ENCODE data around the gene DAB2IP. TPM values are rescaled to one million over a fixed set of nuclear protein-coding genes. Genes with fewer than 3 reads are reported as not detected.
"Not testable (repeated sequence)": the region's sequence is repeated elsewhere in the genome, so short reads cannot be mapped to it uniquely, and the experiment has no call there.

The DAB2IP gene
- total RNA-seq, 3 donors from 2014 or later: 109 to 157 (median 111) TPM

DNA sequence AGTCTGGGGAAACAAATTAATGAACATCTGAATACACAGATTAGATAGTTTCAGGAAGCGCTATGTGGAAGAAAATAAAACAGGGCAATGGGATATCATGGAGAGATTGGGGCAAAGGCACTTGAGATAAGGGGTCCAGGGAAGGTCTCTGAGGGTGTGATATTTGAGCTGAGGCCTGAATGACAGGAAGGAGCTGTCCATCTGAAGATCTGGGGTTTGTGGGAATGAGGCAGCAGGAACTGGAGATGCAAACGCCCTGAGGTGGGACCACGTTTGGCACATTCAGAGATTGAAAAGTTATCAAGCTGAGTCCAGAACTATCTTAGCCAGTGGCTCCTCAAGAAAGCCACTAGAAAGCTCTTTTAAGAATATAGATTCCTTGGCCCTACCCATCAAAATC is 8.7 kb upstream of the DAB2IP start:
- TF ChIP-seq CTCF (IDR thresholded peaks at IDR 0.05): no peak
- DNase-seq (no peak), ATAC-seq (no peak)
- Histone ChIP-seq H3K36me3 (ENCODE audit: low read depth) (no peaks in the 10 kb centered on the region), H3K9me3 (no peaks in the 10 kb centered on the region), H3K4me3 (no peak overlapping the region), H3K4me1 (ENCODE audit: low read depth) (no peaks in the 10 kb centered on the region)
- intact Hi-C loops (cut with DNase I, micrococcal nuclease): no loop called here

GRCh38 chr9:121643473-121643872 is 8.0 kb upstream of the DAB2IP start:
- Histone ChIP-seq H3K4me1 (ENCODE audit: low read depth) (no peaks in the 10 kb centered on the region), H3K4me3 (no peak overlapping the region), H3K36me3 (ENCODE audit: low read depth) (no peaks in the 10 kb centered on the region), H3K9me3 (no peaks in the 10 kb centered on the region)
- DNase-seq (no peak), ATAC-seq (no peak)
- intact Hi-C loops (cut with DNase I, micrococcal nuclease): no loop called here
- TF ChIP-seq CTCF (IDR thresholded peaks at IDR 0.05): no peak

DNA sequence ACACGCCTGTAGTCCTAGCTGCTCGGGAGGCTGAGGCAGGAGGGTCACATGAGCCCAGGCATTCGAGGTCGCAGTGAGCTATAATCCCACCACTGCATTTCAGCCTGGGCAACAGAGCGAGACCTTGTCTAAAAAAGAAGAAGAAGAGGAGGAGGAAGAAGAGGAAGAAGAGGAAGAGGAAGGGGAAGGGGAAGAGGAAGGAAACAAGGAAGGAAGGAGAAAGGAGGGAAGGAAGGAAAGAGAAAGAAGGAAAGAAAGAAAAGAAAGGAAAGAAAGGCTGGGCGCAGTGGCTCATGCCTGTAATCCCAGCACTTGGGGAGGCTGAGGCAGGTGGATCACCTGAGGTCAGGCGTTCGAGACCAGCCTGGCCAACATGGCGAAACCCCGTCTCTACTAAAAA is 7.4 kb upstream of the DAB2IP start:
- ATAC-seq; H3K4me1 ChIP-seq (ENCODE audit: low read depth); H3K9me3 ChIP-seq; H3K36me3 ChIP-seq (ENCODE audit: low read depth); H3K4me3 ChIP-seq; intact Hi-C loops (cut with DNase I, micrococcal nuclease): not testable (repeated sequence)
- peak in 1 of 3 donors; percentile 14 for DNase-seq

DNA sequence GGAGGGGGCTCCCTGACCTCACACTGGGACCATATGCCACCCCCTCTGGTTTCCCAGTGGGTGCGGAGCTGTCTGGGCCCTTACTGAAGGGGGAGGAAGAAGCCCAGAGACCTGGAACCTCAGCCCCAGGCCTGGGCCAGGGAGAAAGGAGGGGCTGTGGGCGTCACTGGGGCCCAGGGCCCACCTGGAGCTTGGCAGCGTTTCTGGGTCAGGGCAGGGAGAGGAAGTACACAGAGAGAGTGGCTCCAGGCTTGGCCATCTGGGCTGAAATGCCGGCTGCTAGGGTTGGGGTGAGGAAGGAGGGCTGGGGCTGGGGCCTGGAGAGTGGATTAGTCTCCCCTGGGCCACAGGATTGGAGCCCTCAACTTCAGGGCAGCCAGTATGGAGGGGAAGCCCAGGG is 6.4 kb upstream of the DAB2IP start:
- Histone ChIP-seq H3K36me3 (ENCODE audit: low read depth) (no peaks in the 10 kb centered on the region), H3K9me3 (no peaks in the 10 kb centered on the region), H3K4me3 (no peak overlapping the region), H3K4me1 (ENCODE audit: low read depth) (peaks cover 7% of the 10 kb centered on the region)
- no peak for ATAC-seq
- intact Hi-C loops (cut with DNase I, micrococcal nuclease): no loop called here
- no peak for TF ChIP-seq CTCF (IDR thresholded peaks at IDR 0.05)
- no peak for DNase-seq

- Histone ChIP-seq H3K9me3 (no peaks in the 10 kb centered on the region), H3K4me3 (no peak overlapping the region), H3K4me1 (ENCODE audit: low read depth) (peaks cover 15% of the 10 kb centered on the region), H3K36me3 (ENCODE audit: low read depth) (no peaks in the 10 kb centered on the region)
- no peak for TF ChIP-seq CTCF (IDR thresholded peaks at IDR 0.05)
- DNase-seq: no peak
- intact Hi-C loops (cut with DNase I, micrococcal nuclease): no loop called here
- no peak for ATAC-seq
These were observed 5.3 kb upstream of the DAB2IP start for GRCh38 chr9:121645853-121646807.

DNA sequence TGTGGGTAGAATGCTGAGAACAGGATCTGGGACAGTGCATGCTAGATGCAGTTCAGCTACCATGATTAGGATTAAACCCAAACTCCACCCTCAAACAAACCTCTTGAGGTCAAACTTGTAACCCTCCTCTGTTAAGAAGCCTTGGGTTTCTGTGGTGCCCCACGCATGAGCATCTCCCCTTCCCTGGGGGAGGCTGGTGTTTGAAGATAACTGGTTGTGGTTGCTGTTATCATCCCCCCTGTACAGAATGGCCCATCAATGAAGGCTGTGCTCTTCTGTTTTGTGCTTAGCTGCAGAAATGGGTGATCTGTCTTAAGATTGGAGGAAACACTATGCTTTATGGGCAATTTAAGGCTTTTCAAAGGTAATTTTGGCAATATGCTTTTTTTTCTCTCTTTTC is 4.4 kb upstream of the DAB2IP start:
- no peak for ATAC-seq
- intact Hi-C loops (cut with DNase I, micrococcal nuclease): no loop called here

More for the DNA sequence above, 4.4 kb upstream of the DAB2IP start:
- no peak overlapping the region for H3K4me3 ChIP-seq
- no peaks in the 10 kb centered on the region for H3K36me3 ChIP-seq (ENCODE audit: low read depth)
- TF ChIP-seq CTCF (IDR thresholded peaks at IDR 0.05): no peak
- no peak for DNase-seq
- peaks cover 15% of the 10 kb centered on the region for H3K4me1 ChIP-seq (ENCODE audit: low read depth)
- H3K9me3 ChIP-seq: no peaks in the 10 kb centered on the region
